BLaER1 treated with 17β-estradiol and CSF1 and Interleukin-3, amounts not matched to agents 10 nM and 100 nM (cell line): ENCODE data around the gene SLC35A3.

Experiments used
- H3K27ac ChIP-seq, 11 experiments: shearing (Covaris generic); formaldehyde crosslinking; 2 replicates each; pipeline ENCODE4 v1.8.1; 2022
- H3K27me3 ChIP-seq, 11 experiments: shearing (Covaris generic); formaldehyde crosslinking; 2 replicates each; pipeline ENCODE4 v1.8.1; 2022
- H3K36me3 ChIP-seq, 11 experiments: shearing (Covaris generic); formaldehyde crosslinking; 2 replicates each; pipeline ENCODE4 v1.8.1; 2022
- H3K4me1 ChIP-seq, 10 experiments: shearing (Covaris generic); formaldehyde crosslinking; 2 replicates each; pipeline ENCODE4 v1.8.1; 2022
- H3K4me2 ChIP-seq, 11 experiments: shearing (Covaris generic); formaldehyde crosslinking; 2 replicates each; pipeline ENCODE4 v1.8.1; 2022
- H3K4me3 ChIP-seq, 10 experiments: shearing (Covaris generic); formaldehyde crosslinking; 2 replicates each; pipeline ENCODE4 v1.8.1; 2022
- H3K9ac ChIP-seq, 11 experiments: shearing (Covaris generic); formaldehyde crosslinking; 2 replicates each; pipeline ENCODE4 v1.8.1; 2022
- H3K9me3 ChIP-seq, 11 experiments: shearing (Covaris generic); formaldehyde crosslinking; replicated peaks in 1 of 11; 2 replicates each; pipeline ENCODE4 v1.8.1; 2022
- H4K20me1 ChIP-seq, 11 experiments: shearing (Covaris generic); formaldehyde crosslinking; 2 replicates each; pipeline ENCODE4 v1.8.1; 2022
- Cebpa-rat ChIP-seq, 11 experiments: shearing (Covaris generic); IDR thresholded peaks; 2 replicates each; pipeline ENCODE4 v1.8.1; 2022

SLC35A3 gene

DNA sequence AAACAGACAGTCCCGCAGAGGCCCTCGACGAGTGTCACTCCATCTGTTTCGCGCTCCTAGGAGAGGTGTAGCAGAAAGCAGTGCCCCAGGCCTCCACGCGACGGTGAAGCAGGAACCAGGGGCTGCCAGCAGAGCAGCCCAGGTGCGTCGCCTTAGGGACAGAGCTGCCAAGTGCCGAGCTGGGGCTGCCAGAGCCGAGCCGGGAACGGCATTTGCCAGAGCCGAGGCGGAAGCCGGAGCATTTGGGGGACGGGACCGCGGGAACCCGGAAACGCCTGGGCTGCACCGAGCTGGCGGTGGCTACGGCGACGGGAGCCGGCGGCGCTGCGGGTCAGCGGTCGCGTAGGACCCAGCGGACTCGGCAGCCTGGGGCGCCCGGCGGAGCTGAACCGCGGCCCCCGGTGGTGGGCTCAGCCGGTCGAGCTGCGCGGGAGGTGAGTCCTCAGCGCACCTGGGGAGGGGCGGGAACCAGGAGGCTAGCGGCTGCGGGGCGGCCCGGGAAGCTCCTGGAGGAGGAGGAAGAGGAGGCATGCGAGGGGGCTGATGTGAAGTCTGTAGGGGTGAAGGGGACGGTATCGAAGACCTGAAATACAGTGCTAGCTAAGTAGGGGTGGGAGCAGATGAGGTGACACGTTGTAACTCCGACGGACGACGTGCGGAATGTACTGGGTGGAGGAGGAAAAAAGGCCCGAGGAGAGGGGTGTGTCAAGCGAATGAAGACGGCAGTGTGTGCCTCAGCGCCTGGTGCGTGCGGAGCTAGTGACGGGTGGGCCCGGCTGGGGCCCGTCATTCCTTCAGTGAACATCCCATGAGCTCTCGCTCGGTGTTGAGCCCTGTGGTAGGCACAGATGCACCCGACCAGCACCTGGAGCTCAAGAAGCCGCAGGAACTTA lies at the start of gene SLC35A3:
TSS of gene SLC35A3 (plus strand) at position 268 of the 893 bp plus-strand sequence. CDS start 23,559 bp downstream, outside the sequence.
- peak within 1 kb of the TSS; percentile 77 to 97 (median 88) for H3K4me3 ChIP-seq
- peaks cover 4 to 18% (median 11%) of the 10 kb centered on the region in 11 experiments; a peak in 21 of 22 replicates for H3K36me3 ChIP-seq
- H3K27ac ChIP-seq = peak within 1 kb of the TSS; percentile 64 to 84 (median 78)
- H3K9me3 ChIP-seq = no peaks in the 10 kb centered on the region
- H4K20me1 ChIP-seq = peaks cover 0 to 18% (median 0%) of the 10 kb centered on the region in 11 experiments; a peak in 5 of 22 replicates
- peak within 1 kb of the TSS; percentile 75 to 88 (median 86) for H3K9ac ChIP-seq
- no peaks in the 10 kb centered on the region for H3K27me3 ChIP-seq
- H3K4me2 ChIP-seq = peak within 1 kb of the TSS; percentile 69 to 93 (median 85)
- TF ChIP-seq Cebpa-rat (IDR thresholded peaks at IDR 0.05) = no peak
- H3K4me1 ChIP-seq = peaks cover 15 to 21% (median 16%) of the 10 kb centered on the region in 10 experiments; a peak in 19 of 20 replicates

DNA sequence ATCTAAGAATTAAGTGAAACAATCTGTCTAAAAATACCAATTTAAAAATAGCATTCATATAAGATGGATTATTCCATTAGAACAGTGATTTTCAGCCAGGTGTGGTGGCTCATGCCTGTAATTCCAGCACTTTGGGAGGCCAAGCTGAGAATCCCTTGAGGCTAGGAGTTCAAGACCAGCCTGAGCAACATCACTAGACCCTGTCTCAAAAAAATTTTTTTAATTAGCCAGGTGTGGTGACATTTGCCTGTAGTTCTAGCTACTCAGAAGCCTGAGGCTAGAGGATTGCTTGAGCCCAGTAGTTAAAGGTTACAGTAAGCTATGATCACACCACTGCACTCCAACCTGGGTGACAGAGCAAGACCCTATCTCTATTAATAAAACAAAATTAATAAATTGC lies 35.0 kb upstream of the SLC35A3 start:
- no peak for TF ChIP-seq Cebpa-rat (IDR thresholded peaks at IDR 0.05)
- no peak overlapping the region for H3K9ac ChIP-seq
- no peaks in the 10 kb centered on the region for H3K27me3 ChIP-seq
- no peaks in the 10 kb centered on the region for H3K36me3 ChIP-seq
- H3K27ac ChIP-seq = no peak overlapping the region
- no peaks in the 10 kb centered on the region for H4K20me1 ChIP-seq
- peaks cover 8 to 14% (median 12%) of the 10 kb centered on the region in 11 experiments; a peak in 21 of 22 replicates for H3K9me3 ChIP-seq
- no peak overlapping the region for H3K4me2 ChIP-seq
- H3K4me1 ChIP-seq = no peaks in the 10 kb centered on the region
- H3K4me3 ChIP-seq = no peak overlapping the region

DNA sequence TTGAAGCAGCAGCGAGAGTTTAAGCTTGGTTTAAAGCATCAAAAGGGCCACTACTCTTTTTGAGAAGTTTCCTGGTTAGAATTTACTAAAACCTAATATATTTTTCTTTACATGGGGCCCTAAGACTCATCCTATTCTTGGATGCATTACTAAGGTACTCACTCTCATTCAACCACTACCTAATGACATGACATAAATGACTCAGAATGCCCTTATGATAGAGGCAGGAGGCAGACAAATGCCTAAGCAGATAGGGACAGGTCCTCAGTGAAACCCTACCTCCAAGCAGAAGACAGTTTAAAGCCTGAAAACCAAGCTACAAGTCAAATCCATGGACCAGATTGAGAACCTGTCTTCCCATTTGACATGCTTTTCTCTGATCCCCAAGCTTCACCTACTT lies 34.3 kb upstream of the SLC35A3 start:
- H4K20me1 ChIP-seq = no peaks in the 10 kb centered on the region
- peaks cover 8 to 14% (median 12%) of the 10 kb centered on the region in 11 experiments; a peak in 21 of 22 replicates for H3K9me3 ChIP-seq
- H3K4me2 ChIP-seq = no peak overlapping the region
- no peak overlapping the region for H3K27ac ChIP-seq
- H3K4me1 ChIP-seq = no peaks in the 10 kb centered on the region
- H3K36me3 ChIP-seq = no peaks in the 10 kb centered on the region
- no peaks in the 10 kb centered on the region for H3K27me3 ChIP-seq
- no peak overlapping the region for H3K4me3 ChIP-seq
- TF ChIP-seq Cebpa-rat (IDR thresholded peaks at IDR 0.05) = no peak
- H3K9ac ChIP-seq = no peak overlapping the region

- no peaks in the 10 kb centered on the region for H3K27me3 ChIP-seq
- no peak overlapping the region for H3K9ac ChIP-seq
- no peaks in the 10 kb centered on the region for H4K20me1 ChIP-seq
- H3K36me3 ChIP-seq = no peaks in the 10 kb centered on the region
- H3K27ac ChIP-seq = no peak overlapping the region
- H3K4me3 ChIP-seq = no peak overlapping the region
- H3K4me1 ChIP-seq = no peaks in the 10 kb centered on the region
- H3K4me2 ChIP-seq = no peak overlapping the region
- no peak for TF ChIP-seq Cebpa-rat (IDR thresholded peaks at IDR 0.05)
- peaks cover 8 to 14% (median 12%) of the 10 kb centered on the region in 11 experiments; a peak in 21 of 22 replicates for H3K9me3 ChIP-seq
Measured at GRCh38 chr1:99936071-99936470, 33.7 kb upstream of the SLC35A3 start.

DNA sequence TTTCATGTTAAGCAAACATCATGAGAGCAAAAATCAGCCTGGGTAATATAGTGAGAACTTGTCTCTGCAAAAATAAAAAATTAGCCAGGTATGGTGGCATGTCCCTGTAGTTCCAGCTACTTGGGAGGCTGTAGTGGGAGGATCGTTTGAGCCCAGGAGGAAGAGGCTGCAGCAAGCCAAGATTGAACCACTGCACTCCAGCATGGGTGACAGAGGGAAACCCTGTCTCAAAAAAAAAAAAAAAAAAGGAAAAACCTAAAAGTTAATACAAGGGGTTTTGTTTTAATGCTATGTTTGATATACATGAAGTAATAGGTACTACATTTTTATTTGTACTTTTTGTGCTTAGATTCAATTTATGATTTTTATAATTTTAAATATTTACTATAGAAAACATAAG lies 27.1 kb upstream of the SLC35A3 start:
- Histone ChIP-seq H3K36me3 (no peaks in the 10 kb centered on the region), H3K4me3 (no peak overlapping the region), H3K4me2 (no peak overlapping the region), H3K9ac (no peak overlapping the region), H4K20me1 (no peaks in the 10 kb centered on the region), H3K9me3 (no peaks in the 10 kb centered on the region), H3K4me1 (no peaks in the 10 kb centered on the region), H3K27me3 (no peaks in the 10 kb centered on the region), H3K27ac (no peak overlapping the region)
- TF ChIP-seq Cebpa-rat (IDR thresholded peaks at IDR 0.05) = no peak

GRCh38 chr1:99943223-99943794 lies 26.5 kb upstream of the SLC35A3 start:
- H3K4me2 ChIP-seq = no peak overlapping the region

GRCh38 chr1:99944192-99944591 lies 25.6 kb upstream of the SLC35A3 start:
- TF ChIP-seq Cebpa-rat (IDR thresholded peaks at IDR 0.05) = no peak
- H3K27ac ChIP-seq = no peak overlapping the region

More at GRCh38 chr1:99943223-99943794, 26.5 kb upstream of the SLC35A3 start:
- Histone ChIP-seq H3K9ac (no peak overlapping the region), H3K27ac (no peak overlapping the region), H3K4me3 (no peak overlapping the region), H3K36me3 (no peaks in the 10 kb centered on the region), H3K9me3 (no peaks in the 10 kb centered on the region), H4K20me1 (no peaks in the 10 kb centered on the region), H3K27me3 (no peaks in the 10 kb centered on the region), H3K4me1 (no peaks in the 10 kb centered on the region)
- no peak for TF ChIP-seq Cebpa-rat (IDR thresholded peaks at IDR 0.05)

GRCh38 chr1:99945174-99945573 lies 24.6 kb upstream of the SLC35A3 start:
- TF ChIP-seq Cebpa-rat (IDR thresholded peaks at IDR 0.05) = no peak
- H3K27ac ChIP-seq = no peak overlapping the region
- no peaks in the 10 kb centered on the region for H3K36me3 ChIP-seq
- H3K27me3 ChIP-seq = no peaks in the 10 kb centered on the region
- no peak overlapping the region for H3K4me2 ChIP-seq
- H4K20me1 ChIP-seq = no peaks in the 10 kb centered on the region
- H3K4me3 ChIP-seq = no peak overlapping the region
- no peaks in the 10 kb centered on the region for H3K4me1 ChIP-seq
- H3K9me3 ChIP-seq = no peaks in the 10 kb centered on the region
- no peak overlapping the region for H3K9ac ChIP-seq

More at GRCh38 chr1:99944192-99944591, 25.6 kb upstream of the SLC35A3 start:
- Histone ChIP-seq H3K4me3 (no peak overlapping the region), H4K20me1 (no peaks in the 10 kb centered on the region), H3K4me1 (no peaks in the 10 kb centered on the region), H3K4me2 (no peak overlapping the region), H3K9me3 (no peaks in the 10 kb centered on the region), H3K27me3 (no peaks in the 10 kb centered on the region), H3K36me3 (no peaks in the 10 kb centered on the region), H3K9ac (no peak overlapping the region)

GRCh38 chr1:99950486-99950885 lies 19.3 kb upstream of the SLC35A3 start:
- no peak overlapping the region for H3K27ac ChIP-seq

More at GRCh38 chr1:99950486-99950885, 19.3 kb upstream of the SLC35A3 start:
- Histone ChIP-seq H3K4me3 (no peak overlapping the region), H3K36me3 (no peaks in the 10 kb centered on the region), H3K4me1 (no peaks in the 10 kb centered on the region), H3K27me3 (no peaks in the 10 kb centered on the region), H4K20me1 (no peaks in the 10 kb centered on the region), H3K9me3 (no peaks in the 10 kb centered on the region), H3K4me2 (no peak overlapping the region), H3K9ac (no peak overlapping the region)
- no peak for TF ChIP-seq Cebpa-rat (IDR thresholded peaks at IDR 0.05)
